ENCODE measurements around the gene VPS13A.

GRCh38 chr9:77463151-77463550 is 285.8 kb downstream of the VPS13A start:
- TF ChIP-seq EZH2 (IDR thresholded peaks at IDR 0.05) (no peak), CTCF (IDR thresholded peaks at IDR 0.05) (no peak)

Data from neural progenitor cell (in vitro differentiated cells).